ENCODE data around the gene NME3.

NME3 gene

DNA sequence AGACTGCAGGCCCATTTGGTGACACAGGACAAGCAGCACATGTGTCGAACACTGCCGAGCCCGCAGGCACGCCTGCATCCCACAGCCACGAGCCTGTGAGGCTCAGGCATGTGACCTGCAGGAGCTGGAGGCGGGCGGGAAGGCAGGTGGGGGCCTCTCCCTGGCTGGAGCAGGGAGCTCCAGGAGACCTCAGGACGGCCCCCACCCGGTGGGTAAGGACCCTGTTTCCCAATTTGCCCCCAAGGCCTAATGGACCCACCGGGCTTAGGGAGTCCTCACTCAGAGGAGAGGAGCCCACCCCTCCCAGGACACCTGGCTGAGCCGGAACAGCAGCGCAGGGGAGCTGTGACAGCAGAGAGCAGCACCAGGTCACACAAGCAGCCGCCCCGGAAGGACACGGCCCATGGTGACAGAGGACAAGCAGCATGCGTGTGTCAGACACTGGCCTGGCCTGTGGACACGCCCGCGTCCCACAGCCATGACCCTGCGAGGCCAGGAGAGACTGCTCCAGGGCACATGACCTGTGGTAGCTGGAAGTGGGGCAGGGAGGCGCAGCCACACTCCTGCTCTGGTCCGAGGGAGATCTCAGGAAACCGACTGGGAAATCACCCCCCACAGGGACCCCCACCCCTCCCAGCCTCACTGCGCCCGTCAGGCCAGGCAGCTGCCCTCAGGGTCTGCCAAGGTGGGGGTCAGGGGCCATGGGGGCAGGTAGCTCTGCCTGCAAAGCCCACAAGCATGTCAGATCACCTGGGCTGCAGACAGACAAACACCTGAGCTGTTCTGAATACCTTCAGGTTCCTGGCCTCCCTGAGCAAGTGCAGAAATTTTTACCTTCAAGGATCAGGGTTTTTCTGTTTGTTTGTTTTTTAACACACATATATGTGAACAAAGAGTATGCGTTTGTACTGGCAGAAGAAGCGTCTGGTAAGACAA, 8.7 kb upstream of the NME3 start:
- no peak for DNase-seq

DNA sequence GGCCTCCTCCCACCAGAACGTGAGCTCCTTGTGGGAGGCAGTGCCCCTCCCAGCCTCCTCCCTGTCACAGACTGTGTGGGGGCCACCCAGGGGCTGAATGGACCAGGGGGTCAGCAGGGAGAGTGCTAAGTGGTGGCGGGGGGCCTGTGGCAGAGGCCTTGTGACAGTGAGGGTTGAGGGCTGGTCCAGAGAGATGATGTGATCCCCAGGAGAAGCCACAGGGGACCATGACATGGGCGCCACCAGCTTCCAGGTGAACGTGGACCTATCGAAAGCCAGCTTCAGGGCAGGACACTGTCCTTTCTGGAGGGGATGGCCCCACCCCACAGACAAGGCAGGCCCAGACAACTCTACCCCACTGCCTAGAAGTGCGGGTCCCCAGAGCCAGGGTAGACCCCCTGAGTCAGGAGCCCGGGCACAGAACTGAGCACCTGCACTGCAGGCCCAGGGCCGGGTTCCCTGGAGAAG, 7.9 kb upstream of the NME3 start:
- DNase-seq, result no peak

DNA sequence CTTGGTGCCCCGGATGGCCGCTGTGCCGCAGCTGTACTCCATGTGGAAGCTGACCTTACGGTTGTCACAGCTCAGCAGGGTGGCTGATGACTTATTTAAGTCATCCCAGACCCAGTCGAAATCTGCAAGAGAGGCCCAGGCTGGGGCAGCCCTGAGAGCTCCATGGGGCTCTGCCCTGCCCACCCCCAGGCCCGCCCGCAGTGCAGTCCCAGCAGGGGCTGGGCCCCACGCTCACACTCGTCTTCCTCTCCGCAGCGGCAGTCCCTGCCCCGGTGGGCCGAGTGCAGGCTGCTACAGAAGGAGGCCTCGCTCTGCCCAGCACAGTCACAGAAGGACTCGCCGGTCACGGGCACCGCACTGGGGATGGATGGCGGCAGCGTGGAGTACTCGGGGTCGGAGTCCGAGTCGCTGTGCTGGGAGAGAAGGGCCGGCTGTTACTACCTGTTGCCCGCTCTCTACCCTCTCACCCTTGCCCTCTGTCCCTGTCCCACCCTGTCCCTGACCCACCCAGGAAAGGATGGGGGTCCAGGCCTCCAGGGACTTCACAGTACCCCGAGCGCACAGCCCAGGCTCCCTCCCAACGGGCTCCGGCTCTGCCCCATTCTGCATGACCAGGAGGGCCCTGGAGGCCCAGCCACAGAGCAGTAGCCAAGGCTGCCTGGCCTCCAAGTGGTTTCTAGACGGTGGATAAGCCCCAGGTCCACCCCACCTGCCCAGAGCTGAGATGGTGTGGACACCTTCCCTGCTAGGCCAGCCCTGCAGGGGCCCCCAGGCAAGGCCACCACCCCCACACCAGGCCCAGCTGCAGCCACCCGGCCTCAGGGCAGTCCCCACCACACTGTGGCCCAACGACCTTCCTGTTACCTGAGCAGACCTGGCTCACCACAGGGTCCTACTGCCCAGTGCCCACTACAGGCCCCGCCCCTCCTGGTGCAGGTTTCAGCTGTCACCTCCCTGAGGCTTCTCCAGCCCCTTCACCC, 7.1 kb upstream of the NME3 start:
- no peak for DNase-seq

DNA sequence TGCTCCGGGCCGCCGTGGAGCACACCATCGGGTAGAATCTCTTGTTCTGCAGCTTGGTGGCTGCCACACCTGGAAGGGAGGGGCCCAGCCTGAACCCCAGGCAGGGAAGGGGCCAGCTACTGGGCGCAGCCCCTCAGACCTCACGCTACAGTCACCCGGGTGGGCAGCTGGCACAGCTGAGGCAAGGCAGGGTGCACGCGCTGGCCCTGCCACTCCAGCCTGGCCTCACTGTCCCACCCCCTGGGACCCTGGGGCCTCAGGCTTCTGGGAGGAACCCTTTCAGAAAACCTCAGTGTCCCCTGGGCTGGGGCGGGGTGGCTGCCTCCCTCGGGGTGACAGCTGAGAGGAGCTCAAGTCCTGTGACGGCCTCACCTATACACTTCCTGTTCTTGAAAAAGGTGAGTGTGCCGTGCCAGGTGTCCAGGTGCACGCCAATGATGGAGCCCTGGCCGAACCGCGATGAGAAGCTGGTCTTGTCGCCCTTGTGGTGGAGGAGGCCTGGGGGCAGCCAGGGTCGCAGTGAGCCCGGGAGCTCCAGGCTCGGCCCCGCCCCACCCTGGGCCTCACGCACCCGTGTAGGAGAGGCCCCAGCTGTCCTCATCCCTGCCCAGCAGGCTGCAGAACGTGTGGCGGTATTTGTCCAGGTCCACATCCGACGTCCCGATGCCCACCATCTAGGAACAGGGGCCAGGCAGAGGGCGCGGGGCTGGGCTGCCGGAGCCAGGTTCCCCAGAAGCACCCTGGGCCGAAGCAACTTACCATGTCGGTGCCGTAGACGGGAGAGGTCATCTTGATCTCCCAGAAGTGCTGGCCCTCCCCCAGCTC, 6.2 kb upstream of the NME3 start:
- no peak for DNase-seq

DNA sequence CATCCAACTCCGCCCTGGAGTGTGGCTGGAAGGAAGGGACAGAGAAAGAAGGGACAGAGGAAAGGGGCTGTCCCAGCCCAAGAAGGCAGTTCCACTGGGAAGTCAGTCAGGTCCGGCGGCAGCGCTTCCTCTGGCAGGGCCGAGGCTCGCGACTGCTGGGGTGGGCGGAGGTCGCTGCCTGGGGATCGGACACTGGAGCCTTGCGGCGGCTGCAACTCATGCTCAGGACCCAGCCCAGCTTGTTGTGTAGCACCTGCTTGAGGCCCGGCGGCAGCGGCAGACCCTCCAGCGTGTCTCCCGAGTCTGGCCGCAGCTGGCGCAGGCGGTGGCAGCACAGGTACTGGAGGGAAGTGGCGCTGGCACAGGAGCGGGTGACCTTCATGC, 5.6 kb upstream of the NME3 start:
- no peak for DNase-seq

DNA sequence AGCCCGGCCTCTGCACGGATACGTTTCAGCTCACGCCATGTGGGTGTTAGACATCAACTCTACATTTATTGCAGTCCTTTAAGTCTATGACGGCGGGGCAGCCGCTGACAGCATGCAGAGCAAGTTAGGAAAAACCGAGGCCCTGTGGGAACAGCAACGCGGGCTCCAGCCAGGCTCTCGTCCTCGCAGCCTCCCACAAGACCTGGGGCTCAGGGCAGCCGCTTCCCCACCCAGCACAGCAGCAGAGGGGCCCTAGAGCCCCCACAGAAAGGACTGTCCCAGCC, 5.3 kb upstream of the NME3 start:
- no peak for DNase-seq

DNA sequence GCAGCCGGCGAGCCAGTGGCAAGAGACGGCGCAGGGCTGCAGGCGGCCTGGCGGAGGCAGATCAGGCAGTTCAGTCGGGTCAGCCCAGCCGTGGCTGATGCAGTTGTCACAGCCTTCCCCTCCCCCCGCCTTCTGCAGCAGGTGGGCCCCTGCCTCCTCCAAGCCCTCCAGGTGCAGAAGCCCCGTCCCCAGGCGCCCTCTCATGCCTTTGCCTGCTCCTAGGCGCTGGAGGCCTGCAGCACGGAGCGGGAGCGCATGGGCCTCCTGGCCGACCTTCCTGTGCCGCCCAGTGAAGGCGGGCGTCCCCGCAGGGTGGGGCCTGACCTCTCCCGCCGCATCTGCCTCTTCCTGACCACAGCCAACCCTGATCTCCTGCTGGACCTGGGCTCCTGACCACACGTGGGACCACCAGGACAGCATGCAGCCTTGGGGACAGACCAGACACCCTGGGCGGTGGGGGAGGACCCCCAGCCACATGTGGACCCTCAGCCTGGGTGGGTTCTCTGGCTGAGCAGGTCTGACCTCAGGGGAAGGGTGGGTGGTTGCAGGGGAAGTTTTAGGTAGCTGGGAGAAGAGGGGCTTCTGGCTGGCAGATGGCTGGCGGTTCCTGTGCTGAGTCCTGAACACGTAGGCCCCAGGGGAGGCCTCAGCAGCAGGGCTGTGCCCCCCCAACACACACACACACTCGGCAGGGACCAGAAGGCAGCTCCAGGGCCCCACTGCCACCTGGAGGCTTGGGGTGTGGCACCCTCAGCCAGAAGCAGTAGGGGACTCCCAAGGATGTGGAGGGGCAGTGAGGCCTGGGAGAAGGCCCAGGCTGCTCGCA, 4.7 kb upstream of the NME3 start:
- DNase-seq, result no peak

DNA sequence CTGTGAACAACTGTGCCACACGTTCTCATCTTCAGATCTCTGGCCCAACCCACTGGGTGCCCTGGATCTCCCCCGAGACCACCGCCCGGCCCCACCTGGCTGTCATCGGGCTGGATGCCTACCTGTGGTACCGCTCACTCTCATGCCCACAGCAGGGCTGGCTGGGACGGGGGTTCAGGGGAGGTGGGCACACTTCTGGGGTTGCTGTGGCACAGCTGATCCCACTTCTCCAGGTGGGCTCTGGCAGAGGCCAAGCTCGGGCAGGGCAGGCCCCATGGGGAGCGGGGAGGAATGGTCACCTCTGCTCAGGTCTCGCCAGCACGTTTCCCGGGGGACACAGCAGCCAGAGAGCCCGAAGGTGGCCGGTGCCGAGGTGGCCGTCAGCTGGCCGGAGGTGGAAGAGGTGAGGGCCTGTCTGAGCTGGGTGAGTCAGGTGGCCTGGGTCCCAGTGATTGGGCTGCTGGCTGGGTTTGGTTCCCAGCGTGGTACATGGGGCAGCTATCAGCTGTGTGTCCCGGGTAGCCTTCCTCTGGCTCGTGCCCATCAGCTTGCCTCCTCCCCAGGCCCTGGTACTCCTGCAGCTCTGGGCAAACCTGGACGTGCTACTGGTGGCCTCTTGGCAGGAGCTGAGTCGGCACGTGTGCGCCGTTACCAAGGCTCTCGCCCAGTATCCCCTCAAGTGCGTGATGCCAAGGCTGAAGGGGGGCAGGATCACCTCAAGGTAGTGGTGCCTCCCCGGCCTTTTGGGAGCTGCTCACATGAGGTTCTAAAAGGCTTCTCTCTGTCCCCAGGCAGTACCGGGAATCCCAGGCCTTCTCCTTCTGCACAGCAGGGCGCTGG, 3.9 kb upstream of the NME3 start:
- DNase-seq, result no peak

DNA sequence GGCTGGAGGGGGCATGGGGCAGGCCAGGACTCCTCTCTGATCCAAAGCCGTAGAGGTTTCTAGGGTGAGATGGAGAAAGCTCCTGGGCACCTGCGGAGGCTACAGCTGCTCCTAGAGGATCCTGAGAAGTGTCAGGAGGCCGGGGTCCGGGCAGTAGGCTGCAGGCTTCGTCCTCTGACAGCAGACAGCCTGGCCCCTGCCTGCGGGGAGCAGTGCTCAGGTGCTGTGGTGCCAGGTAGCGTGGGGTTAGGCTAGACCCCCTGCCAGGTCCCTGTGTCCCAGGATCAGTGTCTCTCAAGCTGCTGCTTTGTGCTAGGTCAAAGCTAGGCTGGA, 3.1 kb upstream of the NME3 start:
- no peak for DNase-seq

DNA sequence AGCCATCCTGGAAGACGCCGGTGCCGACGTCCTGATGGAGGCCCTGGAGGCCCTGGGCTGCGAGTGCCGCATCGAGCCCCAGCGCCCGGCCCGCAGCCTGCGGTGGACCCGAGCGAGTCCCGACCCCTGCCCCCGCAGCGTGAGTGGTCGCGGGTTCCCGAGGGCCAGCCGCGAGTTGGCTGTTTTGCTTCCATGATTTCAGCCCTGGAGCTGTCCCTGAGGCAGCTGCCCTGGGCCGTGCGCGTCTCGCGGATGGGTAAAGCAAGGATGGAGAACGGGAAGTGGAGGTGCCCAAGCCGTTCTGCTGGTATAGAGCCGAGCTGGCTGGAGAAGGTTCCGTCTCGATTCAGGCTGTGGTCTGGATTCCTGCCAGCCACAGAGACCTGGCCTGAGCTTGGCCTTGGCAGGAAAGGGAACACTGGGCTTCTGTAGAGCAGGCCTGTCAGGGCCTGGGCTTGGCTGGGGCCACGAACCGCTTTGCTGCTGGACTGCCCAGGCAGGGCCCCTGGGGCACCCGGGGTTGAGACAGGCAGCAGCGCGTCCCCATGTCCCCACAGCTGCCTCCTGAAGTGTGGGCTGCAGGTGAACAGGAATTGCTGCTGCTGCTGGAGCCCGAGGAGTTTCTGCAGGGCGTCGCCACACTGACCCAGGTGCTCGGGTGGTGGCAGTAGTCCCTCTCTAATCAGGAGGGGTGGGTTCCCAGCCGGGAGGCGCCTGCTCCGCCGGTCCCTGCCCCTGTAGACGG, 2.5 kb upstream of the NME3 start:
- no peak for DNase-seq

DNA sequence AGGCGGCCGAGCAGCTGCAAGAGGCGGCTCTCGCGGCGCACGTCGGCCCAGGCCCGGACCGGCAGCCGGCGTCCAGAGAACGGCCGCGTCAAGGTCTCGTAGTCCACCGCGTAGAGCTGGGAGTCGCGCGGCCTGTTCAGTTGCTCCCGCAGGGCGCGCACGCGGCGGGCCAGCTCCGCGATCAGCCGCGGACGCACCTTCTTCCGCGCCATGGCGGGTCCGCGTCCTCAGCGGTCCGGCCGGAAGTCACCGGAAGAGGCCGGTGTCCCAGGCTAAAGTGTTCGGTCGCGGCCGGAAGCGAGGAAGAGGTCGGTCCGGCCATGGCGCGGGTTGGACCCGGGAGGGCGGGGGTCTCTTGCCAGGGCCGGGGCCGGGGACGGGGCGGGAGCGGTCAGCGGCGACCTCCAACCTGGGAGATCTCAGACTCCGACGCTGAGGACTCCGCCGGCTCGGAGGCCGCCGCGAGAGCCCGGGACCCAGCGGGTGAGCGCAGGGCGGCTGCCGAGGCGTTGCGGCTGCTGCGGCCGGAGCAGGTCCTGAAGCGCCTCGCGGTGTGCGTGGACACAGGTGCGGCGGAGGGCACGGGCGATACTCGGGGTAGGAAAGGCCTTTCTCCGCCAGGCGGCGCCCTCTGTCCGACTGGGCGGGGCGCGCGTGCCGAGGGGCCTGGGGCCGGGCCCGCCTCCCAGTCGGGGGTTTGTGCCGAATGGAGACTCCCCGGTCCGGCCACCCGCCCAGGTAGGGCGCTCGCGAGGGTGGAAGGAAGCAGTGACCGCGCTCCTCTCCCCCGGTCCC, 1.8 kb upstream of the NME3 start, which contains the start of gene MRPS34:
TSS of gene MRPS34 (minus strand) at position 227 of the 795 bp plus-strand sequence. CDS start at position 212, 15 bp downstream.
- DNase-seq, result peak; percentile 52

DNA sequence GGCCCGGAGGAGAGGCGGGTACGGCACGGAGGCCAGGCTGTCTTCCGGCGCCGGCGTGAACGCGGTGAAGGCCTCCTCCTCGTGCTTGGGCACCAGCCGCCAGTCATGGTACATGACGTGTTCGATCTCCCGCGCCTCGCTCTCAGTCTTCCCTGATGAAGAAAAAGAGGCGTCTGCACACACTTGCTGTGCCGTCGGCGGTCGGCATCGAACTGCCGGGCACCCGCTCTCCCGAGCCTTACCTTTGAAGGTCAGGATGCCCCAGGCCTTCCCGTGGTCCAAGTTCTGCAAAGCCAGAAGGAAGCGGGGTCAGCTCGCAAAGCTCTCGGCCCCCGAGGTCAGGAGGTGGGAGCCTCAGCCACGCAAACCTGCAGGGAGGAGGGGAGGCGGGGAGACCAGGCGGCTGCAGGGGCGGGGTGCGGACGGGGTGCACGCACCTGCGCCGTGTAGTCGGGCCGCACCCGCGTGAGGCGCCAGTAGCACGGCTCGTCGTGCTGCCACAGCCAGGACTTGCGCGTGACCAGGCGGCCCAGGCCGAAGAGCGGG, 1.1 kb upstream of the NME3 start, which contains the start of gene EME2:
TSS of gene EME2 (plus strand) at position 449 of the 546 bp plus-strand sequence. CDS start 418 bp downstream, outside the sequence.
- DNase-seq, result no peak

DNA sequence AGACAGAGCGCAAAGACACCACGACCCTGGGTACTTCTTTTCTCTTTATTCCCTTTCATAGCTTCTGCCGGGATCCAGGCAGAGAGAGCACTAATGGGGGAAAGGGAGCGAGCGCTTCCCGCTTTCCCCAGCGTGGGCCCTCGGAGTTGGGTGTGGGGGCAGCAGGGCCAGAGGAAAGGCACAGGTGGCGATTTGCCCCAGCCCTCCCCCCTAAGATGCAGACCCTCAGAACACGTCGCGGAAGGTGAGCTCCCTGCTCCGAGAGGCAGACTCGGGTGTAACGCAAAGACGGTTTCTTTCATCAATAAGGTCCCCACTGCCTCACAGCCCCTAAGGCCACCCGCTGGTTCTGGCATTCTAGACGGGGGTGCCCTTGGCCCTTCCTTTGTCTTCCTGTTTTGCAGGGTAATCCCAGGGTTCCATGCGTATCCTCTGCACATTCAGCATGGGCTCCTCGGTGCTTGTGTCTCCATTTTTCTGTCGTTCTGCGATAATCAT, 570 bp upstream of the NME3 start:
- no peak for DNase-seq

DNA sequence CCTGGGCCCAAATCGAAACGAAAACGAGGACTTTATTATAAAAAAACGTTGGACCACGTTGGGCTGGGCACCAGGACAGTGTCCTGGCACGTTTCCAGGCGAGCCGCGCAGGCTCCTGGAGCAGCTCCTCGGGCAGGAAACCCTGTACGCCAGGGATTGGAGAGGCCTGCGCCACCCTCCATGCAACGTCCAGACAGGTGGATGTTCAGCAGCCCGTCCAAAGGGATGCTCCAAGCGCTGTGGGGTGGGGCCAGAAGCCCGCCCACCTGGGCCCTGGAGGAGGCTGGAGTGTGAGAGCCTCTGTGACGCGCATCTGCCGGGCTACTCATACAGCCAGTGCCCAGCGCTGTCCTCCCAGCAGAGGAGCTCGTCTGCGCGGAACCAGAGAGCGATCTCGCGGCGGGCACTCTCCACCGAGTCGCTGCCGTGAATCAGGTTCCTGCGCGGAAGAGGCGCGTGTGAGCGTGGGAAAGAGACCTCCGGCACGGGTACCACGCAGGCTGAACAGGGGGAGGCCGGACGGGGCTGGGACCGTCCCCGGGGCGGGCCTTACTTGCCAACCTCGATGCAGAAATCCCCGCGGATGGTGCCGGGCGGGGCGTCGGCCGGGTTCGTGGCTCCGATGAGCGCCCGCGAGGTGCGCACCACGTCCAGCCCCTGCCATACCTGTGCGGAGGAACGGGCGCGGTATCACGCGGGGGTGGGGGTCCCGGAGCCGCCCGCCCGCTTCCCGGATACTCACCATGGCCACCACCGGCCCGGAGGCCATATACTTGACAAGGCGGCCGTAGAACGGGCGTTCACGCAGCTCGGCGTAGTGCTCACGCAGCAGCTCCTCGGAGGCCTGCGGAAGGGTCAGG, 785 bp downstream of the NME3 start:
- DNase-seq, result peak; percentile 73

DNA sequence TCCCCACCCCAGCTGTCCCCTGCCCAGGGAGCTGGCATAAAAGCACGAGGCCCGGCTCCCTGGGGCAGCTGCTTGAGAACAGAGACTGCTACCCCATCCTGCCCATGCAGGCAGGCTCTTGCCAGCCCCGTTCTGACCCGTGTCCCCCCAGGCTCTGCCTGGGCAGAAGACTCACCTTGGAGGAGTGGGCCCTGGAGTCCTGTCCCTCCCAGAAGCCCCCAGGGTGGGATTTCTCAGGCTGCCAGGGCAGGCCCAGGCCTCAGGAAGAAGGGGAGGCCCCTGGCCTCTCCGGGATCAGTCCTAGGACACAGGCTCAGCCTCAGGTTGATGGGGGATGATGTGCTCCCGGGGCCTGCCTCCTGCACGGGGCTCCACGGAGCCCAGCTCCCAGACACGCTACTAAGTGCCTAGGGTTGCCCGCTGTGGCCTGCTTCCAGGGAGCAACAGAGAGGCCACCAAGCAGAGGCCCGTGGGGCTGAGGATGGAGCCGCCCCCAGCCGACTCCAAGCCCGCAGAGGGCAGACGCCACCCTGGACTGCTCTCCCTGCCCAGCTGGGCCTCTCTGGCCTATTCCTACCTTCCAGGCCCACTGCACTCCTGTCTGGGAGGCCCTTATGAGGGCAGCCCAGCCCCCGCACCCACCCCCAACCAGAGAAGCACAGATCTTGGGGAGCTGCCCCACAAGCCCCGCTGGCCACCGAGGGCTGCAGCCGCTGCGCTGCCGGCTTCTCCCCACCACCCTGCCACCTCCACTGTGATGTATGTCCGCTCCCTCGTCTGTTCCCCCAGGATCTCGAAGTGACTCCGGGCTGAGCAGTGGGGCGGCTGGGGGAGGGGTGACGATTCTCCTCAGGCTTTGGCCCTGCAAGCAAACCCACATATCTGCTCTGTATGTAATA, 1.7 kb downstream of the NME3 start:
- no peak for DNase-seq

DNA sequence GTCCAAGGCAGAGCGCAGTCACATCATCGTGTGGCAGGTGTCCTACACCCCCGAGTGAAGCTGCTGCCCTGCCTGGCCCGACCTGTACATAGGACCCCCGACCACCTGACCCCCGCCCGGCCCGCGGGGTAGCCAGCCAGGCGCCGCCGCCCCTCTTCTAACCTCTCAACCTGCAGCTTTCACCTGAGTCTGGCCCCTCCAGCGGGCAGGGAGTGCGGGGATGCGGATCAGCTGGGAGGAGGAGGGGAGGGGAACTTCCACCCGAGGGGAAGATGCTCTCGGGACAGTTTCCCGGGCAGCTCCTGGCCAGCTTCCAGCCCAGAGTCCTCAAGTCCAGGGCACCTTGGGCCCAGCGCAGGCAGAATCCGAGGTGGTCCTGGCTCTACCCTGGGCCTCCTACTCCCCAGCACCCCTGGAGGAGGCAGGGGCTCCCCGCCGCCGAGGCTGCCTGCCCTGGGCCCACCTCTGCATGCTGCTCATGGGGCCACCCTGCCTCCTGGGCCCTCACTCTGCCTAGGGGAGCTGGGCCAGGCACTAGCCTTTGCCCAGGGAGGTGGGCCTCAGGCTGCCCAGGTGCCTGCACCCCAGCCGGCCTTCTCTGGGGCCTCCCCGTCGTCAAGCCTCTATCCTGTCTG, 2.5 kb downstream of the NME3 start:
- DNase-seq, result no peak
